IgD-negative memory B cell (primary cell): Measurements from ENCODE around the gene SLIT3. TPM values are rescaled to one million over a fixed set of nuclear protein-coding genes. Genes with fewer than 3 reads are reported as not detected.
A peak's percentile ranks its signal among the peaks of the same experiment; 100 is the strongest.

Experiments used
- H3K27ac Mint-ChIP-seq, 3 donors: one replicate each; pipeline ENCODE4 v1.8.0; 2020 to 2022; ENCODE audit warnings: mild to moderate bottlenecking in 3 of 3, mixed read lengths in 3 of 3, moderate library complexity in 1 of 3
- H3K27me3 Mint-ChIP-seq: one replicate; pipeline ENCODE4 v1.8.0; 2021; ENCODE audit warnings: mixed read lengths
- H3K36me3 Mint-ChIP-seq: one replicate; pipeline ENCODE4 v1.8.0; 2020; ENCODE audit warnings: mild to moderate bottlenecking, mixed read lengths
- H3K4me1 Mint-ChIP-seq, 3 donors: one replicate each; pipeline ENCODE4 v1.8.0; 2020 to 2022; ENCODE audit warnings: mixed read lengths in 3 of 3, mild to moderate bottlenecking in 1 of 3
- H3K4me3 Mint-ChIP-seq, 4 donors: one replicate each; pipeline ENCODE4 v1.8.0; 2020 to 2022; ENCODE audit warnings: mild to moderate bottlenecking in 4 of 4, mixed read lengths in 4 of 4, moderate library complexity in 3 of 4
- H3K9me3 Mint-ChIP-seq, 3 donors: one replicate each; pipeline ENCODE4 v1.8.0; 2020 to 2021; ENCODE audit warnings: mixed read lengths in 3 of 3, mild to moderate bottlenecking in 1 of 3
- polyA plus RNA-seq: library from polyadenylated mRNA; unstranded; fragments of 300-500 nt; fragmentation: Illumina TruSeq; gene quantifications from one replicate; pipeline ENCODE4 v1.2.3, GENCODE V29; 2021

The SLIT3 gene
- polyA plus RNA-seq, 1 donor from 2014 or later: not detected

DNA sequence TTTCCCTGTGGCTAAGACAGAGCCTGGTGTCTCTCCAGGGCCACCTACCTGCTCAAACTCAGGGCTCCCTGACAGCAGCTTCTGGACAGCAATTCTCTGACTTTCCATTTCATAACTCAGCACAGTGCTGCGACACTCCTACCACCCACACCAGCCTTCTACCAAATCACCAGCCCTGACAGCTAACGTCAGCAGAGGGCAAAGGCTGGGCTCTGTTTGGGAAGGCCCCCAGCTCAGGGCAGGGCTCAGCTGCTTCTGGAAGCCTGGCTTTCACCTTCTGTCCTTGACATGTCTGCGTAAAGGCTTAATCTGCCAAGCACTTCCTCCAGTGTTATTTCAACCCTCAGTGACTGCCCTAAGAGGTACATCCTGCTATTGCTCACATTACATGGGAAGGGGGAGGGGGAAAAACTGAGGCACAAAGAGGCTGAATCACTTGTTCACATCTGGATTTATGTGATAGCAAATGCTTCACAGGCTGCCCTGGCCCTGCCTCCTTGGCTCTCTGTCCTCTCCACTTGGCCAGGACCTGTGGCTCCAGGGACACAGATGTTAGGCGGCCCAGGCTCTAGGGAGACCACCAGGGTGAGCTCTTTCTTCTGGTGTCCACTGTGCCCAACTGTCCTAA lies 619.3 kb downstream of the SLIT3 start:
- Mint-ChIP-seq H3K4me1 (peaks cover 0 to 4% (median 3%) of the 10 kb centered on the region in 3 donors), H3K36me3 (no peaks in the 10 kb centered on the region), H3K4me3 (no peak overlapping the region), H3K27ac (no peak overlapping the region), H3K9me3 (no peaks in the 10 kb centered on the region), H3K27me3 (peaks cover 2% of the 10 kb centered on the region)

DNA sequence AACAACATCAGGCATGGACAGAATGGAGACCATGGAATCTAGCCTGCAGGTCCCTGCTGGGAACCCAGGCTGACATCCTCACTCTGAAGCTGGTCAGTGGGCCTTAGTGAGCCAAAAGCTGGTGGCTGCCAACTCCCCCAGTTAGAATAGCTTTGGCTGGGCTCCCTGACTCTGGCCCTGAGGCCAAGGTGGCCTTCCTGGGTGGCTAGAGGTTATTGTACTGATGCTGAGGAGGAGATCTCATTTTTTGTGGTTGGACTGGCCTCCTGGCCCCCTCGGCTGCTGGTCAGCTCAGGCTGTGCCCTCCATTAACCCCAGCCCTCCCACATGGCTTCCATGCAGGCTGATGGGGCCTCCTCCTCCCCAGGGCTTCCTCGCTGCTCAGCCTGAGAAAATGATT lies 620.5 kb downstream of the SLIT3 start:
- H3K27ac Mint-ChIP-seq: no peak overlapping the region
- no peak overlapping the region for H3K4me3 Mint-ChIP-seq

GRCh38 chr5:168679515-168679920 lies 621.4 kb downstream of the SLIT3 start:
- Mint-ChIP-seq H3K9me3 (no peaks in the 10 kb centered on the region), H3K27ac (no peak overlapping the region), H3K36me3 (no peaks in the 10 kb centered on the region), H3K4me1 (peaks cover 0 to 4% (median 3%) of the 10 kb centered on the region in 3 donors), H3K4me3 (no peak overlapping the region), H3K27me3 (peaks cover 2% of the 10 kb centered on the region)

More for the DNA sequence above, 620.5 kb downstream of the SLIT3 start:
- Mint-ChIP-seq H3K27me3 (no peaks in the 10 kb centered on the region), H3K9me3 (no peaks in the 10 kb centered on the region), H3K36me3 (no peaks in the 10 kb centered on the region), H3K4me1 (peaks cover 0 to 4% (median 3%) of the 10 kb centered on the region in 3 donors)

DNA sequence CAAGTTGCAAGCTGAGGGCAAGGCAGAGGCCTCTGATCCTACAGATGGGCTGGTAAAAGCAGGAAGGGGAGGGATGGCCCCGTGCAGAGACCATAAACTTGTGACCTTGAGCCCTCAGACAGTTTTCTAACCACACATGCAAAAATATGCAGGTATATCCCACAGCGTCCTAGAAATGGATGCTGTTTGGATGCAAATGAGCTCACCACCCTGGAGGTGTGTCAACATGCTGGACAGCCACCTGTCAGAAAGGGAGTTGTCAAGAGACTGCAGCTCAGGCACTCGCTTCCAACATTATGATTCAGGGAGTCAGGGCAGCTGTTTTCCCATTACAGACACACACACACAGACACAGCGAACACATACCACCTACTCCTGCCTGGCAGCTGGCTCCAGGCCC lies 624.4 kb downstream of the SLIT3 start:
- Mint-ChIP-seq H3K27ac (no peak overlapping the region), H3K36me3 (no peaks in the 10 kb centered on the region)

DNA sequence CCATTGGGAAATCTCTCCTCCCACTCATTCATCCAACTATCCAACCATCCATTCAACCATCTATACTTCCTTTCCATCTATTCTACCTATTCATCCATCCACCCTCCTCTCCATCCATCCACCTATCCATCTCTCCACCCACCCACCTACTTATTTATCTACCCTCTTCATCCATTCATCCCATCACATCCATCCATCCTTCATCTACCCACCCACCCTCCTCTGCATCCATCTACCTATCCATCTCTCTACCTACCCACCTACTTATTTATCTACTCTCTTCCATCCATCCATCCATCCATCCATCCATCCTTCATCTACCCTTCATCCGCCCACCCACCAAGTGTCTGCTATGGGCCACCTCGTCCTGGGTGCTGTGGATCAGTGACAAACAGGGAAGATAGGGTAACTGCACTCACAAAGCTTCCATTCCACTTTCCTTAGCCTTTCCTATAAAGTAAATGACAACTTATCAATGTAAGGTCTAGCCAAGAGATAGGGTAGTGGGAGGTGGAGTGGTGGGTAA lies 625.0 kb downstream of the SLIT3 start:
- H3K4me1 Mint-ChIP-seq: peaks cover 0 to under 1% (median 0%) of the 10 kb centered on the region in 3 donors
- H3K27ac Mint-ChIP-seq: no peak overlapping the region

More for the DNA sequence above, 624.4 kb downstream of the SLIT3 start:
- H3K4me1 Mint-ChIP-seq: peaks cover 0 to 4% (median 0%) of the 10 kb centered on the region in 3 donors
- H3K4me3 Mint-ChIP-seq: no peak overlapping the region
- peaks cover 4% of the 10 kb centered on the region for H3K27me3 Mint-ChIP-seq
- no peaks in the 10 kb centered on the region for H3K9me3 Mint-ChIP-seq

DNA sequence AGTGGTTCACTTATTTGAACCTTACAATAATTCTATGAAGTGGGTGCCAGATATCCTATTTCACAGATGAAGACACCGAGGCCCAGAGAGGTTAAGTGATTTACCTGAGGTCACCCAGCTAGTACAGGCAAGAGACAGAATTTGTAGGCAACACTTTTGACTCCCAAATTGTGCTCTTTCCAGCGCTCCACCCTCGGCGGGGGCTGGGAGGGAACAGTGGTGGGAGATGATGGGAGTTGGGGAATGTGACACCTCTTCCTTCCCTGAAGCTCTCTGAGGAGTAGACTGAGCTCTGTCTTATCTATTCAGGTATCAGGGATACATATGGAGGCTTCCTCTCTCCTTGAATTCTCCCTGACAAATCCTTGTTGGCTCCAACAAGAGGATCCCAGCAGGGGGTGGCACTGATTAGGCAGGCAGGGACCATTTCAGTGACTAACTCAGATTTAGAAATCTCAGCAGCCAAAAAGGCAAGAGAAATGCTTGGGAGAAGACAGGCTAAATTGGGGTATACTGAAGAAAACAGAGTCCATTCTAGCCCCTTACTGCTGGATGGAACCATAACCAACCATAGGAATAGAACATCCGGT lies 626.0 kb downstream of the SLIT3 start:
- H3K27ac Mint-ChIP-seq: no peak overlapping the region
- no peak overlapping the region for H3K4me3 Mint-ChIP-seq
- no peaks in the 10 kb centered on the region for H3K36me3 Mint-ChIP-seq
- no peaks in the 10 kb centered on the region for H3K9me3 Mint-ChIP-seq
- H3K27me3 Mint-ChIP-seq: peaks cover 4% of the 10 kb centered on the region
- no peaks in the 10 kb centered on the region for H3K4me1 Mint-ChIP-seq

More for the DNA sequence above, 625.0 kb downstream of the SLIT3 start:
- peaks cover 4% of the 10 kb centered on the region for H3K27me3 Mint-ChIP-seq
- H3K4me3 Mint-ChIP-seq: no peak overlapping the region
- no peaks in the 10 kb centered on the region for H3K36me3 Mint-ChIP-seq
- H3K9me3 Mint-ChIP-seq: no peaks in the 10 kb centered on the region

- no peaks in the 10 kb centered on the region for H3K4me1 Mint-ChIP-seq
- H3K27me3 Mint-ChIP-seq: peaks cover 4% of the 10 kb centered on the region
- H3K4me3 Mint-ChIP-seq: no peak overlapping the region
- H3K9me3 Mint-ChIP-seq: no peaks in the 10 kb centered on the region
- H3K27ac Mint-ChIP-seq: no peak overlapping the region
- H3K36me3 Mint-ChIP-seq: no peaks in the 10 kb centered on the region
Measured at GRCh38 chr5:168672888-168673287, 628.1 kb downstream of the SLIT3 start.

- Mint-ChIP-seq H3K27ac (peak overlapping the region in 1 of 3 donors; percentile 19), H3K27me3 (peaks cover 4% of the 10 kb centered on the region), H3K9me3 (no peaks in the 10 kb centered on the region), H3K4me3 (no peak overlapping the region), H3K36me3 (no peaks in the 10 kb centered on the region), H3K4me1 (no peaks in the 10 kb centered on the region)
Measured at GRCh38 chr5:168672016-168672415, 628.9 kb downstream of the SLIT3 start.

GRCh38 chr5:168670881-168671575 lies 629.9 kb downstream of the SLIT3 start:
- H3K27me3 Mint-ChIP-seq: peaks cover 4% of the 10 kb centered on the region
- H3K27ac Mint-ChIP-seq: no peak overlapping the region
- H3K4me3 Mint-ChIP-seq: no peak overlapping the region
- no peaks in the 10 kb centered on the region for H3K9me3 Mint-ChIP-seq
- H3K36me3 Mint-ChIP-seq: no peaks in the 10 kb centered on the region
- no peaks in the 10 kb centered on the region for H3K4me1 Mint-ChIP-seq

- no peak overlapping the region for H3K27ac Mint-ChIP-seq
- no peaks in the 10 kb centered on the region for H3K36me3 Mint-ChIP-seq
- peaks cover 4% of the 10 kb centered on the region for H3K27me3 Mint-ChIP-seq
- H3K4me3 Mint-ChIP-seq: no peak overlapping the region
- H3K9me3 Mint-ChIP-seq: no peaks in the 10 kb centered on the region
- no peaks in the 10 kb centered on the region for H3K4me1 Mint-ChIP-seq
Measured at GRCh38 chr5:168669668-168670378, 631.1 kb downstream of the SLIT3 start.

- Mint-ChIP-seq H3K27ac (no peak overlapping the region), H3K36me3 (no peaks in the 10 kb centered on the region), H3K27me3 (peaks cover 2% of the 10 kb centered on the region), H3K9me3 (no peaks in the 10 kb centered on the region), H3K4me1 (no peaks in the 10 kb centered on the region), H3K4me3 (no peak overlapping the region)
Measured at GRCh38 chr5:168669156-168669555, 631.8 kb downstream of the SLIT3 start.

DNA sequence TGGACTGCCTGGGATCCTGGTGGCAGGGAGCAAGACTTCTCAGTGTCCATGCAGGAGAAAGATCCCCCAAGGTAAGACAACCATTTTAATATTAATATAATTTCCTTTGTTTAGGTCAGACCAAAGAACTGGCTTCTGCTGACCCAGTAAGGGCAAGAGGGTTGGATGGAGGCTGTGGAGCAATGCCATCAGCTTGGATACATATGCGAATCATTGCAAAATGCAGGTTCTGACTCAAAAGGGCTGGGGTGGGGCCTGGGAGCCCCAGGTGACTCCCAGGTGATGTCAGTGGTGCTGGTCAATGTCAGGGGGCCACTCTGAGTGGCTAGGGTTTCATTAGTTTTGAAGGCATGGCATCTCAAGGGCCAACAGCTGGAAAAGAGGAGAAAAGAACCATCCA lies 632.9 kb downstream of the SLIT3 start:
- no peak overlapping the region for H3K4me3 Mint-ChIP-seq
- no peaks in the 10 kb centered on the region for H3K36me3 Mint-ChIP-seq
- H3K9me3 Mint-ChIP-seq: no peaks in the 10 kb centered on the region
- H3K4me1 Mint-ChIP-seq: no peaks in the 10 kb centered on the region
- peaks cover 3% of the 10 kb centered on the region for H3K27me3 Mint-ChIP-seq
- H3K27ac Mint-ChIP-seq: peak overlapping the region in 1 of 3 donors; percentile 53

- Mint-ChIP-seq H3K4me3 (no peak overlapping the region), H3K9me3 (no peaks in the 10 kb centered on the region), H3K27ac (no peak overlapping the region), H3K36me3 (no peaks in the 10 kb centered on the region), H3K27me3 (peaks cover 1% of the 10 kb centered on the region), H3K4me1 (no peaks in the 10 kb centered on the region)
Measured at GRCh38 chr5:168667301-168667840, 633.6 kb downstream of the SLIT3 start.

DNA sequence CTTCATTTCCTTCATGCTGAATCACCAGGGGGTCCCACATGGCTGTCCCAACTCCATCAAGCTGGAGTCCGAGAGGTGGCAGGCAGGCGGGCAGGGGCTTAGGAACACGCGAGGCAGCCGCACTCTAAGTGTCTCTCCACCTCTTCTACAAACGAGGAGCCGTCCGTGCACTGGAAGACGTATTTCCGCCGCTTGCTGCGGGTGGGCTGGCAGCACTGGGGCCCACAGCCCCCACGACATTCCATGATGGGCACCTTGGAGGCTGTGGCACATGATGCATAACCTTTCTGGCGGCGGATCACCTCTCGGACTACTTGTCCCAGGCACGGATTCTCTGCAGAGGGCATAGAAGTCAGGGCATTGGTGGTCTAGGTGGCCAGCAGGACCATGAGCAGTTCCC lies 634.6 kb downstream of the SLIT3 start:
- Mint-ChIP-seq H3K9me3 (no peaks in the 10 kb centered on the region), H3K27ac (no peak overlapping the region), H3K4me3 (no peak overlapping the region), H3K27me3 (peaks cover 1% of the 10 kb centered on the region), H3K36me3 (no peaks in the 10 kb centered on the region), H3K4me1 (no peaks in the 10 kb centered on the region)
